HEK293 (cell line): ENCODE results near the gene ZNF343.

Experiments
- ZNF274 ChIP-seq, 2 experiments: fragments of 200-500 bp in 1 of 2; fragments of 450-650 bp in 1 of 2; sonication (Bioruptor generic) in 1 of 2; formaldehyde crosslinking in 1 of 2; IDR thresholded peaks; 2 replicates each; pipeline versions ENCODE4 v1.5.1 to v1.6.1; 2014 to 2016; ENCODE audit warnings: borderline replicate concordance in 1 of 2, inconsistent platforms in 1 of 2, low read length in 1 of 2, missing biosample characterization in 1 of 2, missing genetic modification characterization in 1 of 2
- ZNF664 ChIP-seq: fragments of 450-650 bp; formaldehyde crosslinking; IDR thresholded peaks from 2 replicates; pipeline ENCODE4 v1.5.1; 2016; ENCODE audit warnings: missing biosample characterization, missing genetic modification characterization
- TF ChIP-seq, protein P1 (sequence below): fragments of 450-650 bp; formaldehyde crosslinking; IDR thresholded peaks from 2 replicates; pipeline ENCODE4 v1.5.1; 2016; ENCODE audit warnings: missing biosample characterization, missing genetic modification characterization
- TF ChIP-seq, protein P2 (sequence below): fragments of 450-650 bp; formaldehyde crosslinking; IDR thresholded peaks from 2 replicates; pipeline ENCODE4 v1.5.1; 2016; ENCODE audit warnings: missing biosample characterization, missing genetic modification characterization
- TF ChIP-seq, protein P3 (sequence below): fragments of 450-650 bp; formaldehyde crosslinking; IDR thresholded peaks from 2 replicates; pipeline ENCODE4 v1.5.1; 2016; ENCODE audit warnings: missing biosample characterization, missing genetic modification characterization, low read depth
- TF ChIP-seq, protein P4 (sequence below): fragments of 450-650 bp; formaldehyde crosslinking; IDR thresholded peaks from 2 replicates; pipeline ENCODE4 v1.5.1; 2016; ENCODE audit warnings: missing biosample characterization, missing genetic modification characterization
- TF ChIP-seq, protein P5 (sequence below): fragments of 450-650 bp; formaldehyde crosslinking; IDR thresholded peaks from 2 replicates; pipeline ENCODE4 v1.5.1; 2016; ENCODE audit warnings: missing biosample characterization, missing genetic modification characterization
- TF ChIP-seq, protein P6 (sequence below): fragments of 450-650 bp; IDR thresholded peaks from 2 replicates; pipeline ENCODE4 v1.5.1; 2018; ENCODE audit warnings: missing biosample characterization, missing genetic modification characterization

DNA sequence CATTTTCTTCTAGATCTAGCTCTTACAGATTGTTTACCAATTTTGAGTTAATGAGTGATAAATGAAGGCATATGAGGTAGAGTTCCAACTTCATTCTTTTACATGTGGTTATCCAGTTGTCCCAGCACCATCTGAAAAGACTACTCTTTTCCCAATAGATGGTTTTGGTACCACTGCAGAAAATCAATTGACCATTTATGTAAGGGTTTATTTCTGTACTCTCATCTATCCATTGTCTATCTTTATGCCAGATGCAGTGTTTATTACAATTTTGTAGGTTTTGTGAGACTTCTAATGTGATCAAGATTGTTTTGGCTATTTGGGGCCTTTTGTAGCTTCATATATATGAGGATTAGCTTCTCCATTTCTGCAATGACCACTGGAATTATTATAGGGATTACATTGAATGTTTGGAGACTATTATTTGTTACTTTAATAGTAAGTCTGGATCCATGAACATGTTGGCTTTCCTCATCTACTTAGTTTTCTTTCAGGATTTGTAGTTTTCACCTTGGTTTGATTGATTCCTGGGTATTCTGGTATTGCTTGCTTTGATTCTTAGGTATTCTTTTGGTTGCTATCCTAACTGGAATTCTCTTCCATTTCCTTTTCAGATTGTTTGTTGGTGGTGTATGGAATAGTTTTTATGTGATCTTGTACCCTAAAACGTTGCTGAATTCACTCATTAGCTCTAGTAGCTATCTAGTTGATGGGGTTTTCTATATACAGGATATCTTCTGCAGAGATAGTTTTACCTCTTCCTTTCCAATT lies 48.5 kb downstream of the ZNF343 start:
- TF ChIP-seq, protein P1, sequence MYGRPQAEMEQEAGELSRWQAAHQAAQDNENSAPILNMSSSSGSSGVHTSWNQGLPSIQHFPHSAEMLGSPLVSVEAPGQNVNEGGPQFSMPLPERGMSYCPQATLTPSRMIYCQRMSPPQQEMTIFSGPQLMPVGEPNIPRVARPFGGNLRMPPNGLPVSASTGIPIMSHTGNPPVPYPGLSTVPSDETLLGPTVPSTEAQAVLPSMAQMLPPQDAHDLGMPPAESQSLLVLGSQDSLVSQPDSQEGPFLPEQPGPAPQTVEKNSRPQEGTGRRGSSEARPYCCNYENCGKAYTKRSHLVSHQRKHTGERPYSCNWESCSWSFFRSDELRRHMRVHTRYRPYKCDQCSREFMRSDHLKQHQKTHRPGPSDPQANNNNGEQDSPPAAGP (tag by site-specific recombination), result no peak
- TF ChIP-seq ZNF664, result no peak
- TF ChIP-seq, protein P2, sequence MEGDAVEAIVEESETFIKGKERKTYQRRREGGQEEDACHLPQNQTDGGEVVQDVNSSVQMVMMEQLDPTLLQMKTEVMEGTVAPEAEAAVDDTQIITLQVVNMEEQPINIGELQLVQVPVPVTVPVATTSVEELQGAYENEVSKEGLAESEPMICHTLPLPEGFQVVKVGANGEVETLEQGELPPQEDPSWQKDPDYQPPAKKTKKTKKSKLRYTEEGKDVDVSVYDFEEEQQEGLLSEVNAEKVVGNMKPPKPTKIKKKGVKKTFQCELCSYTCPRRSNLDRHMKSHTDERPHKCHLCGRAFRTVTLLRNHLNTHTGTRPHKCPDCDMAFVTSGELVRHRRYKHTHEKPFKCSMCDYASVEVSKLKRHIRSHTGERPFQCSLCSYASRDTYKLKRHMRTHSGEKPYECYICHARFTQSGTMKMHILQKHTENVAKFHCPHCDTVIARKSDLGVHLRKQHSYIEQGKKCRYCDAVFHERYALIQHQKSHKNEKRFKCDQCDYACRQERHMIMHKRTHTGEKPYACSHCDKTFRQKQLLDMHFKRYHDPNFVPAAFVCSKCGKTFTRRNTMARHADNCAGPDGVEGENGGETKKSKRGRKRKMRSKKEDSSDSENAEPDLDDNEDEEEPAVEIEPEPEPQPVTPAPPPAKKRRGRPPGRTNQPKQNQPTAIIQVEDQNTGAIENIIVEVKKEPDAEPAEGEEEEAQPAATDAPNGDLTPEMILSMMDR (tag by site-specific recombination), result no peak
- TF ChIP-seq, protein P3, sequence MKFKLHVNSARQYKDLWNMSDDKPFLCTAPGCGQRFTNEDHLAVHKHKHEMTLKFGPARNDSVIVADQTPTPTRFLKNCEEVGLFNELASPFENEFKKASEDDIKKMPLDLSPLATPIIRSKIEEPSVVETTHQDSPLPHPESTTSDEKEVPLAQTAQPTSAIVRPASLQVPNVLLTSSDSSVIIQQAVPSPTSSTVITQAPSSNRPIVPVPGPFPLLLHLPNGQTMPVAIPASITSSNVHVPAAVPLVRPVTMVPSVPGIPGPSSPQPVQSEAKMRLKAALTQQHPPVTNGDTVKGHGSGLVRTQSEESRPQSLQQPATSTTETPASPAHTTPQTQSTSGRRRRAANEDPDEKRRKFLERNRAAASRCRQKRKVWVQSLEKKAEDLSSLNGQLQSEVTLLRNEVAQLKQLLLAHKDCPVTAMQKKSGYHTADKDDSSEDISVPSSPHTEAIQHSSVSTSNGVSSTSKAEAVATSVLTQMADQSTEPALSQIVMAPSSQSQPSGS (tag by site-specific recombination), result no peak
- TF ChIP-seq ZNF274 (IDR thresholded peaks at IDR 0.05; ENCODE audit: low read length), result no peak
- TF ChIP-seq ZNF274 (tag by site-specific recombination; IDR thresholded peaks at IDR 0.05; ENCODE audit: borderline replicate concordance), result no peak
- TF ChIP-seq, protein P4, sequence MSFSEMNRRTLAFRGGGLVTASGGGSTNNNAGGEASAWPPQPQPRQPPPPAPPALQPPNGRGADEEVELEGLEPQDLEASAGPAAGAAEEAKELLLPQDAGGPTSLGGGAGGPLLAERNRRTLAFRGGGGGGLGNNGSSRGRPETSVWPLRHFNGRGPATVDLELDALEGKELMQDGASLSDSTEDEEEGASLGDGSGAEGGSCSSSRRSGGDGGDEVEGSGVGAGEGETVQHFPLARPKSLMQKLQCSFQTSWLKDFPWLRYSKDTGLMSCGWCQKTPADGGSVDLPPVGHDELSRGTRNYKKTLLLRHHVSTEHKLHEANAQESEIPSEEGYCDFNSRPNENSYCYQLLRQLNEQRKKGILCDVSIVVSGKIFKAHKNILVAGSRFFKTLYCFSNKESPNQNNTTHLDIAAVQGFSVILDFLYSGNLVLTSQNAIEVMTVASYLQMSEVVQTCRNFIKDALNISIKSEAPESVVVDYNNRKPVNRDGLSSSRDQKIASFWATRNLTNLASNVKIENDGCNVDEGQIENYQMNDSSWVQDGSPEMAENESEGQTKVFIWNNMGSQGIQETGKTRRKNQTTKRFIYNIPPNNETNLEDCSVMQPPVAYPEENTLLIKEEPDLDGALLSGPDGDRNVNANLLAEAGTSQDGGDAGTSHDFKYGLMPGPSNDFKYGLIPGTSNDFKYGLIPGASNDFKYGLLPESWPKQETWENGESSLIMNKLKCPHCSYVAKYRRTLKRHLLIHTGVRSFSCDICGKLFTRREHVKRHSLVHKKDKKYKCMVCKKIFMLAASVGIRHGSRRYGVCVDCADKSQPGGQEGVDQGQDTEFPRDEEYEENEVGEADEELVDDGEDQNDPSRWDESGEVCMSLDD (tag by site-specific recombination), result no peak
- TF ChIP-seq, protein P5, sequence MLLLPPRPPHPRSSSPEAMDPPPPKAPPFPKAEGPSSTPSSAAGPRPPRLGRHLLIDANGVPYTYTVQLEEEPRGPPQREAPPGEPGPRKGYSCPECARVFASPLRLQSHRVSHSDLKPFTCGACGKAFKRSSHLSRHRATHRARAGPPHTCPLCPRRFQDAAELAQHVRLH (tag by site-specific recombination), result no peak
- TF ChIP-seq, protein P6, sequence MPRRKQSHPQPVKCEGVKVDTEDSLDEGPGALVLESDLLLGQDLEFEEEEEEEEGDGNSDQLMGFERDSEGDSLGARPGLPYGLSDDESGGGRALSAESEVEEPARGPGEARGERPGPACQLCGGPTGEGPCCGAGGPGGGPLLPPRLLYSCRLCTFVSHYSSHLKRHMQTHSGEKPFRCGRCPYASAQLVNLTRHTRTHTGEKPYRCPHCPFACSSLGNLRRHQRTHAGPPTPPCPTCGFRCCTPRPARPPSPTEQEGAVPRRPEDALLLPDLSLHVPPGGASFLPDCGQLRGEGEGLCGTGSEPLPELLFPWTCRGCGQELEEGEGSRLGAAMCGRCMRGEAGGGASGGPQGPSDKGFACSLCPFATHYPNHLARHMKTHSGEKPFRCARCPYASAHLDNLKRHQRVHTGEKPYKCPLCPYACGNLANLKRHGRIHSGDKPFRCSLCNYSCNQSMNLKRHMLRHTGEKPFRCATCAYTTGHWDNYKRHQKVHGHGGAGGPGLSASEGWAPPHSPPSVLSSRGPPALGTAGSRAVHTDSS (tag by site-specific recombination), result no peak
